ENCODE data around the gene CYP1B1.

Gene CYP1B1

DNA sequence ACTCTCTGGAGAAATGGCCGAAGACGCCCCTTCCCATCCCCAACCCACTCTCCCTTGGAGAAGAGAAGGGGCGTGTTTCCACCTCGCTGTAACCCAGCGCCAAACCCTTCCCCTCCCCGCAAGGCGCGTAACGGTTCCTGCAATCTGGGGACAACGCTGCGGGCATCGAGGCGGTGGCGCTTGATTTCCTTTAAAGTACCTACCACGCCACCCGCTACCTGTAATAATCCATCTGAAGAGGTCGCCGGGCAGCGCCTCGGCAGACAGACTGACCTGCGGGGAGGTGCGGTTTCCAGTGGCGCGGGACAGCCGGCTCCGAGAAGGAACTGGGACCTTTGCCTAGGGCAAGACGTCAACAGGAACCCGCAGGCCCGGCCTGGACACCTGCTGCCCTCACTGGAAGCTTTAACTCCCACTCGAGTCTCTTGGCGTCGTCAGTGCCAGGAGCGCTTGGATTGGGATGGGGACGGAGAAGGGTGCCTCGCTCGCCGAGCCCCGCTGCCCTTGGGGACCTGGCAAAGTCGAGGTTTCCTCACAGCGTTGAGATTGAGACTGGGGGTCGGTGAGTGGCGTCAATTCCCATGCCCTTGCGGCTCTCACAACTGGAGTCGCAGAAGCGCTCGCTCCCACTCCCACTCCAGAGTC is at the start of gene CYP1B1:
TSS of gene CYP1B1 (minus strand) at position 645 of the 645 bp plus-strand sequence. CDS start 763 bp downstream, outside the sequence.
- POLR2A ChIA-PET, result interaction anchor here (1.4 to 1.6 kb wide), 4 partner anchors 21 to 675 kb away, joined by 3 to 13 read pairs (median 4); partner anchors contain the start of gene SRSF7

DNA sequence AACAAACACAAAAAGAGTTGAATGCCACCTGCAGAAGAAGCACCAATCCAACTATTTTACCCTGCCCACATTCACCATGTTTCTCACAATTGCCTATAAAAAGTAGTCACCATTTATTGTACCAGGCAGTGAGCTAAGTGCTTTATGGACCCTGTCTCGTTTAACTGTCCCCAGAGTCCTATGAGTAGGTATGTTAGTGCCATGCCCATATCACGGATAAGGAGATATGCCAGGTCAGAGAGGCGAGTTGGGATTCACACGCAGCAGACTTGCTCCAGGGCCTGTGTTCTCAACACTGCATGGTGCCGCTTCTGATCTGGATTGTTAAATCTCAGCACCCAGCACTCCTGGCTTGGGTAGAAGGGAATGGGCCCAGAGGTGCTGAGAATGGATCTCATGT is 49.1 kb upstream of the CYP1B1 start:
- TF ChIP-seq CTCF (IDR thresholded peaks at IDR 0.05; ENCODE audit: control extremely low read depth, extremely low read depth, low read depth, missing control alignments), result no peak
- ChIA-PET POLR2A (no interaction called here), CTCF (interaction anchor here (1.2 to 2.3 kb wide), 3 partner anchors 9 to 150 kb away, joined by 3 to 12 read pairs (median 8); no protein-coding TSS in a partner anchor)
- DNase-seq (ENCODE audit: extremely low spot score), result no peak

More for the DNA sequence above, at the start of gene CYP1B1:
- peak; percentile 21 for DNase-seq (ENCODE audit: extremely low spot score)
- TF ChIP-seq CTCF (IDR thresholded peaks at IDR 0.05; ENCODE audit: control extremely low read depth, extremely low read depth, low read depth, missing control alignments), result no peak
- CTCF ChIA-PET, result interaction anchor here (0.9 to 3.8 kb wide), 25 partner anchors 11 to 660 kb away, joined by 3 to 26 read pairs (median 5); partner anchors contain the start of gene RMDN2

DNA sequence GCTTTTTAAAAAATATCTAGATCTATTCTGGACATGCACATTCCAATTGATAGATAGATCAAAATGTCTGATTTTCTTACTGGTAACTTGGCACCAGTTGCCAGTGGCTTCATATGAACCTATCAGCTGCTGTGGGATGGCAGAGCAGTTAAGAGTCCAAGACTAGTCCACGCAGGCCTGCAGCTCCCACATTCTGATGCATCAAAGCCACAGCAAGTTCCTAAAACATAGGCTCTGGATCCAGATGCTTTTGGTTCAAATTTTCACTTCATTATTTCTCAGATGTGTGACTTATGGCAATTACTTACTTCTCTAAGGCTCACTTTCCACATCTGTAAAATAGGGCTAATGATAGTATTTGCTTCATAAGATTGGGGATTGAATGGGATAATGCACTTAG is 48.0 kb upstream of the CYP1B1 start:
- ChIA-PET CTCF (interaction anchor here (3.2 kb wide), 1 partner anchor 11 kb away, joined by 18 read pairs; no protein-coding TSS in a partner anchor), POLR2A (no interaction called here)
- no peak for TF ChIP-seq CTCF (IDR thresholded peaks at IDR 0.05; ENCODE audit: control extremely low read depth, extremely low read depth, low read depth, missing control alignments)
- DNase-seq (ENCODE audit: extremely low spot score), result no peak

DNA sequence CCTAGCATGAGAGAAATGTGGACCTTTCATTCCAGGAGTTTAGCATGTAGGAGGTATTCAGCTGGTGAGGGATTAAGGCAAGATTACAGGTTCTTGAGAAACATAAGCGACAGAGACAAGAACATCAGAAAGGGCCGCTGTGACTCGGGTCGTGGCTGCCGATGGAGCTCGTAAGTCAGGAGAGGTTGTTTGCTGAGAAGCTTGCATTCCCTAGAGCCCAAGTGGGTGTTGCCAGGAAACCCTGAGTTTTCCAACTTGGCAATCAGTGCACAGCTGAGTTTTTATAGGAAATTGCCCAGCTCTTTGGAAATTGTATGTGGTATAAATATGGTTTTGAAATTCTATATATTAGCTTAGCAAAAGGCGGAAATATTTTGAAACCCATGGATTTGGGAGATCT is 46.4 kb upstream of the CYP1B1 start:
- POLR2A ChIA-PET, result interaction anchor here (0.5 kb wide), 1 partner anchor 251 kb away, joined by 3 read pairs; no protein-coding TSS in a partner anchor

GRCh38 chr2:38121481-38121880 is 45.5 kb upstream of the CYP1B1 start:
- TF ChIP-seq CTCF (IDR thresholded peaks at IDR 0.05; ENCODE audit: control extremely low read depth, extremely low read depth, low read depth, missing control alignments), result no peak
- DNase-seq (ENCODE audit: extremely low spot score), result no peak
- ChIA-PET POLR2A (no interaction called here), CTCF (interaction anchor here (1.1 to 3.2 kb wide), 12 partner anchors 8 to 168 kb away, joined by 3 to 18 read pairs (median 3); no protein-coding TSS in a partner anchor)

More for the DNA sequence above, 46.4 kb upstream of the CYP1B1 start:
- TF ChIP-seq CTCF (IDR thresholded peaks at IDR 0.05; ENCODE audit: control extremely low read depth, extremely low read depth, low read depth, missing control alignments), result no peak
- CTCF ChIA-PET, result interaction anchor here (0.9 to 3.2 kb wide), 14 partner anchors 9 to 167 kb away, joined by 3 to 18 read pairs (median 3); no protein-coding TSS in a partner anchor
- DNase-seq (ENCODE audit: extremely low spot score), result no peak

GRCh38 chr2:38120829-38121228 is 44.9 kb upstream of the CYP1B1 start:
- no peak for DNase-seq (ENCODE audit: extremely low spot score)
- ChIA-PET POLR2A (no interaction called here), CTCF (interaction anchor here (1.1 to 3.2 kb wide), 5 partner anchors 8 to 153 kb away, joined by 3 to 18 read pairs (median 3); partner anchors contain the start of gene CYP1B1)
- no peak for TF ChIP-seq CTCF (IDR thresholded peaks at IDR 0.05; ENCODE audit: control extremely low read depth, extremely low read depth, low read depth, missing control alignments)
